Stimulated activated memory B cell treated with anti-CD40 and anti-IgM and Interleukin-4, amounts not matched to agents 10 μg/mL and 1 μg/mL and 100 μg/mL, for 72 hours (primary cell): ENCODE results near the gene BTBD16.

Experiments used
- ATAC-seq: fragments of 150-1000 bp; cut with Tn5 transposase; 2 replicates; pipeline ENCODE4 v1.10.0; 2021
- H3K27ac Mint-ChIP-seq: one replicate; pipeline ENCODE4 v1.8.0; 2022; ENCODE audit warnings: mild to moderate bottlenecking, mixed read lengths
- H3K27me3 Mint-ChIP-seq: one replicate; pipeline ENCODE4 v1.8.0; 2022; ENCODE audit warnings: mixed read lengths
- H3K36me3 Mint-ChIP-seq: one replicate; pipeline ENCODE4 v1.8.0; 2022; ENCODE audit warnings: mixed read lengths
- H3K4me1 Mint-ChIP-seq: one replicate; pipeline ENCODE4 v1.8.0; 2022; ENCODE audit warnings: mixed read lengths
- H3K4me3 Mint-ChIP-seq: one replicate; pipeline ENCODE4 v1.8.0; 2022; ENCODE audit warnings: mild to moderate bottlenecking, moderate library complexity, mixed read lengths
- H3K9me3 Mint-ChIP-seq: one replicate; pipeline ENCODE4 v1.8.0; 2022; ENCODE audit warnings: mixed read lengths

The BTBD16 gene

DNA sequence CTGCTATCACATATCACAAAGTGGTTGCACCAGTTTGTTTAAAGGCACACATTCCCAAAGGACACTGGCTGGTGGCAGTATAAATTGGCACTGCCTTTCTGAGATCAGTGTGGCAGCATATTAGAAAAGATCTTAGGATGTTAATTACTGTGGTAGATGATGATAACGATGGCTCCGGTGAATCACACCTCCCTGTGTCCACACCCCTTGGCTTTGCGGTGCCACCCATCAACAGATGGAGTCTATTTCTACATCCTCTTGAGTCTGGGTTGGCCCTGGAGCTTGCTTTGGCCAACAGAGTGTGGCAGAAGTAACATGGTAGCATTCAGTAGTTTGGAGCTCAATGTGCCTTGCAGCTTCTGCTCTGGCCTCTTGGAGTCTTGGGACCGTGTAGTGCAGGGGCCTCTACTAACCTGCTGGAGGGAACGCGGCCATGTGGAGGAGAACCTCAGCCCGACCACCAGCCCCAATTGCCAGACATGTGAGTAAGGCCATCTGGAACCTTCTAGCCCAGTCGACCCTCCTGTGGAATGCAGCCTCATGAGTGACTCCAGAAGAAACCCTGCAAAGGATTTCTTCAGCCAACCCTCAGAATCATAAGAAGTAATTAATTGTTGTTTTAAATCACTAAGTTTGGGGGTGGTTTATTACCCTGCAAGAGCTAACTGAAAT is 76.2 kb downstream of the BTBD16 start:
- peaks cover 30% of the 10 kb centered on the region for H3K4me1 Mint-ChIP-seq
- peaks cover 33% of the 10 kb centered on the region for H3K27me3 Mint-ChIP-seq
- no peaks in the 10 kb centered on the region for H3K9me3 Mint-ChIP-seq
- H3K4me3 Mint-ChIP-seq, result no peak overlapping the region
- no peaks in the 10 kb centered on the region for H3K36me3 Mint-ChIP-seq
- no peak for ATAC-seq
- no peak overlapping the region for H3K27ac Mint-ChIP-seq

DNA sequence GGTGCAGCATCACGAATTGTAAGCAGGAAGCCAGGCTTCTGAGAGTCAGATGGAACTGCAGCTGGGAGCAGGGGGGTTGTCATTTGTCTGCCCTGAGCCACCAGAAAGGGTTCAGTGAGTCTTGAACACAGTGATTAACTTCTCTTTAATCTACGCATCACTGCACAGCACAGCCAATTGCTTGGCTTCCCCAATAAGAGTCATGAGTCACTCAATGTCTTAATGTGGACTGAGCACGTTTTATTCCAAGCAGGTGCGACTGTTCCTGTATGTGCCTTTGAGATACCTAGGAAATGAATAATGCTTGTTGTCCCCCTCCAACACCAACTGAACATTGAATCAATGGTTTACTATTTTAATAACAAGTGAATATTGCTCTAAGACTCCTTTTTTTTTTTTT is 77.4 kb downstream of the BTBD16 start:
- no peaks in the 10 kb centered on the region for H3K9me3 Mint-ChIP-seq
- no peak overlapping the region for H3K4me3 Mint-ChIP-seq
- peaks cover 22% of the 10 kb centered on the region for H3K4me1 Mint-ChIP-seq
- H3K36me3 Mint-ChIP-seq, result no peaks in the 10 kb centered on the region
- H3K27me3 Mint-ChIP-seq, result peaks cover 33% of the 10 kb centered on the region
- no peak overlapping the region for H3K27ac Mint-ChIP-seq
- ATAC-seq, result peak; percentile 89

DNA sequence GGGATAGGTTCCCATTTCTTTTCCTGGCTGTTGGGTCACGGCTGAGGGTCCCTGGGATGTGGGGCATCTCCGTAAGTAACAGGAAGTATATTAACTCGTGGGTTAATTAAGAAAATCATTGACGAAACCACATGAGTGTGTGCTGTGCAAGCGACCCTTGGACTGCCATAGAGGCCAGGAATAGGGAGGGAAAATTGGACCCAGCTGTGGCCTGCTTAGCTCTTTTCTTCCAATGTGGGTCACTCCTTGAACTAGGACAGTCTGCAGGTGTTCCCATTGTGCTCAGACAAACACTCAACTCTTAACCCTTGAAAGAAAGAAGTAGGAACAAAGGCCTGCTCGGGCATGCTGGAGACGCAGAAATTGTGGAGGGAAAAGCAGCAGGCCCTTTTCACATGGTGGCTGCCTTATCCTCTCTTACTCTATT is 77.9 kb downstream of the BTBD16 start:
- H3K27ac Mint-ChIP-seq, result no peak overlapping the region
- H3K27me3 Mint-ChIP-seq, result peaks cover 33% of the 10 kb centered on the region
- ATAC-seq, result no peak
- peaks cover 18% of the 10 kb centered on the region for H3K4me1 Mint-ChIP-seq
- H3K9me3 Mint-ChIP-seq, result no peaks in the 10 kb centered on the region
- no peak overlapping the region for H3K4me3 Mint-ChIP-seq
- no peaks in the 10 kb centered on the region for H3K36me3 Mint-ChIP-seq

DNA sequence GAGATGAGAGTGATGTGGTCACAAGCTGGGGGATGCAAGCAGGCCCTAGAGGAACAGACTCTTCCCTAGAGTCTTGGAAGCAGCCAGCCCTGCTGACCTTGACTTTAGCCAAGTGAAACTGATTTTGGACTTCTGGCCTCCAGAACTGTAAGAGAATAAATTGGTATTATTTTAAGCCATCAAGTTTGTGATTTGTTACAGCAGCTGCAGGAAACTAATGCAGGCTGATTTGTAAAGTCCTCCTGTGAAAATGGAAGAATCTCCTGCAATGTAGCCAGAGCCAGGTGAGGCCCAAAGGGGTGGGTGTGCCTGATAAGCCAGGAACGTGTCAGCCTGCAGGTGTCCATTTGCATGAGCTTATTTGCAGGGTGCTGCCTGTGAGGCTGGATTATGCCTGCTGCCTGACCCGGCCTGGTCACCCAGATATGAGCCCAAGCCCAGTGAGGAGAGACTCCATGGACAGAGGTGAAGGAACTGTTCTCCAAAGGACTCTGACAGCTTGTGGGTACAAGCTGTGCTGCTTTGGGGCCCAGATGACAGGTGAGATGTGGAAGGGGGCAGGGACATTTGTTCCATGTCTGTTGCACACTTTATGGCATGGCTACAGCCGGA is 78.8 kb downstream of the BTBD16 start:
- Mint-ChIP-seq H3K27me3 (peaks cover 32% of the 10 kb centered on the region), H3K36me3 (no peaks in the 10 kb centered on the region), H3K4me1 (peaks cover 13% of the 10 kb centered on the region), H3K4me3 (no peak overlapping the region), H3K9me3 (no peaks in the 10 kb centered on the region), H3K27ac (no peak overlapping the region)
- no peak for ATAC-seq

DNA sequence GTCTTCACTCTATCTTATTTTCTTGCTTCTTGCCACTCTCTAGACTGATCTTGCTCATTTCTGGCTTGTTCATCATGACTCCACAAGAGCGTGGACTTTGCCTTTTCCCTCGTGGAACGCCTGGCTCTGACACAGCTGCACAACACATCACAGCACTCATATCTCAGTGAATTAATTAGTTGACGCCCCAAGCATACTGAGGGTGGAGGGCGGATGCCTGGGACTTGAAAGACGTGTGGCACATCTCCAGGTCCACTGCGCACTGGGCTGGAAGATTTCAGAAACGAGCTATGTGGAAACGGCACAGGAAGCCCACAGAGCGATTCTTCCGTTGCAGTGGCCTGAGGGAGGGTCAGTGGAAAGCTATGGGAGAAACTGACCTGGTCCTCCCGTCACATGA is 79.8 kb downstream of the BTBD16 start:
- Mint-ChIP-seq H3K27ac (no peak overlapping the region), H3K36me3 (no peaks in the 10 kb centered on the region), H3K4me3 (no peak overlapping the region), H3K4me1 (peaks cover 10% of the 10 kb centered on the region), H3K9me3 (no peaks in the 10 kb centered on the region), H3K27me3 (peaks cover 37% of the 10 kb centered on the region)
- ATAC-seq, result no peak

DNA sequence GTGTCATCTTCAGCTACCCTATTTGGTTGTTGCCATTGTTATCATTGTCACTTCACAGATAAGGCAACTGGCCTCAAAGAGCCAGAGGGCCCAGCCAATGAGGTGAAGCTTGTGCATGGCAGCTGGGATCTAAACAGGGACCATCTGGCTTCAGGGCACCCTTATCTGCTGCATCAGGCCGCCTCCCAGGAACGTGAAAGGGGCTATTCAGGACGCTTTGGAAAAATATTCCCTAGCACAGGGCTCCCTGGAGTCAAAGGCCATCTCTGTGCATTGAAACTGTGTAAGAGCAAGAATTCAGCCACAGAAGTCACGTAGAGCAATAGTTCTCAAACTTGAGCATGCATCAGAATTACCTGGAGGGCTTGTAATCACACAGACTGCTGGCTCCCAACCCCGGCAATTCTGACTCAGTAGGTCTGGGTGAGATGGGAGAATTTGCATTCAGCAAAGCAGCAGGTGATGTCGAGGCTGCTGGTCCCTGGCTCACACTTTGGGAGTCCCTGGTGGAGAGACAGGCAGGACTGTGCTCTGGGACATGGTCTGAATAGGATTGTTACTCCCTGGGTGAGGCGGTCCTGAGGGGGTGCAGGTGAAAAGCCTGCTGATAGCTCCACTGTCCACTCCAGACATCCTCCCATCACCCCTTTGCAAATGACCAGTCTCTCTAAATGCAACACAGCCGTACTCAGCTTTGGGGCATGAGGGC is 81.9 kb downstream of the BTBD16 start:
- H3K27me3 Mint-ChIP-seq, result peaks cover 37% of the 10 kb centered on the region
- ATAC-seq, result no peak
- H3K4me3 Mint-ChIP-seq, result no peak overlapping the region
- no peaks in the 10 kb centered on the region for H3K36me3 Mint-ChIP-seq
- H3K9me3 Mint-ChIP-seq, result no peaks in the 10 kb centered on the region
- H3K4me1 Mint-ChIP-seq, result peaks cover 10% of the 10 kb centered on the region
- no peak overlapping the region for H3K27ac Mint-ChIP-seq

DNA sequence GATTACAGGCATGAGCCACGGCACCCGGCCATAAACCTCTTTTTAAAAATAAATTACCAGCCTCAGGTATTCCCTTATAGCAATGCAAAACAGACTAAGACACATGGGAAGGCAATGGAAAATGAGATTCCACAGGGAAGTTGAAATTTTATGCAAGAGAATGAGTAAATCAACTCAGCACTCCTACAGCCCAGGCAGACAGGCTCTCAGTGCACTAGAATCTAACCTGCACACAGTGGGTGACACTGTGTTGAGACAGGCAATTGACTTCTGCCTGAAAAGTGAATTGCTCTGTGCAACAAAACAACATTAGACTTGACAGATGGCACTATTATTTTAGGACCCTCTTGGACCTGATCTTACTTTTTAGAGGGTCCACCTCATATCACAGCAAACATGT is 83.3 kb downstream of the BTBD16 start:
- Mint-ChIP-seq H3K27me3 (peaks cover 46% of the 10 kb centered on the region), H3K4me1 (no peaks in the 10 kb centered on the region), H3K9me3 (peaks cover 5% of the 10 kb centered on the region), H3K36me3 (peaks cover 6% of the 10 kb centered on the region), H3K4me3 (no peak overlapping the region), H3K27ac (no peak overlapping the region)
- ATAC-seq, result no peak

DNA sequence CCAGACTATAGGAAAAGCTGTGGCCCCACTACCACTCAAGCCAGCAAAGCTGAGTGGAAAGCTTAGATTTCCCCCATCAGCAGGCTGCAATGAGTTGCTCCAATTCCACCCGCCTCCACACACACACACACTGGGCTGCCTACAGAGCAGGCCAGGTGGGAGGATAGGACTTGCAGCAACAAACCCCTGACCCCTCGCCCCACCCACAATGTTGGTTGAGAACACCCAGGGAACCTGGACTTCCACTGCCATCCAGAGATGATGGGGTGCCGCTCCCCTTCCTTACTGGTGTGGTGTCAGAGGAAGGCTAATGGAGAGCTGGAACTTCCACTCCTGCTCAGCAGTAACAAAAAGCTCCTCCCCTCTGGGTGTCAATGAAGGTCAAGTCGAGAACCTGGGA is 86.6 kb downstream of the BTBD16 start:
- Mint-ChIP-seq H3K27me3 (peaks cover 31% of the 10 kb centered on the region), H3K4me3 (no peak overlapping the region), H3K27ac (no peak overlapping the region), H3K9me3 (peaks cover 5% of the 10 kb centered on the region), H3K4me1 (no peaks in the 10 kb centered on the region), H3K36me3 (peaks cover 6% of the 10 kb centered on the region)
- ATAC-seq, result no peak

DNA sequence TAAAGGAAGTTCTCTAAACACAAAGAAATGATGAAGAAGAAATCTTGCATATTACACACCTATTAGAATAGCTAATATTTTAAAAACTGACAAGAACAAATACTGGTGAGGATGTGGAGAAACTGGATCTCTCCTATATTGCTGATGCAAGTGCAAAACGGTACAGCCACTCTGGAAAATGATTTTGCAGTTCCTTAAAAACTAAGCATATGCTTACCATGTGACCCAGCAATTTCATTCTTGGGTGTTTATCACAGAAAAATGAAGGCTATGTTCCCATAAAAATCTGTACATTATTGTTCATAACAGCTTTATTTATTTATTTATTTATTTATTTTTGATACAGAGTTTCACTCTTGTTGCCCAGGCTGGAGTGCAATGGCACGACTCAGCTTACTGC is 88.5 kb downstream of the BTBD16 start:
- H3K4me3 Mint-ChIP-seq, result no peak overlapping the region
- H3K9me3 Mint-ChIP-seq, result peaks cover 5% of the 10 kb centered on the region
- ATAC-seq, result no peak
- peaks cover 6% of the 10 kb centered on the region for H3K36me3 Mint-ChIP-seq
- H3K27ac Mint-ChIP-seq, result no peak overlapping the region
- H3K4me1 Mint-ChIP-seq, result no peaks in the 10 kb centered on the region
- peaks cover 18% of the 10 kb centered on the region for H3K27me3 Mint-ChIP-seq

DNA sequence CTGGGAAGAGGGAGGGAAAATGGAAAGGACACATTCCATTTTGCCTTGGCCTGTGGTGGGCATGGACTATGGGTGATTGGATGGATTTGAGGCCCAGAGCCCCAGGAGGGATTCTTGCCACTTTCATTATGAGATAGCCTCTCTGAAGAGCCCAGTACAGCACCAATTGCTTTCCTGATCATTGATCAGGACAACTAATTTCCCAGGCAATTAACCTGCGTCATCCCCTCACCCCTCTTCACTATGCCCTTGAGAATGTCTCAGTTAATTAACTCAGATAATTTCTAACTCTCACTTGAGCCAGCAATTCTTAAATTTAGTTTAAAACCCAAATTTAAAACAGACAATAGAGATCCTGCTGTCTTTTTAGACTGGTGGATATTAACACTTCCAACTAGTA is 90.0 kb downstream of the BTBD16 start:
- H3K4me1 Mint-ChIP-seq, result no peaks in the 10 kb centered on the region
- no peak for ATAC-seq
- no peak overlapping the region for H3K27ac Mint-ChIP-seq
- H3K9me3 Mint-ChIP-seq, result peaks cover 5% of the 10 kb centered on the region
- peaks cover 6% of the 10 kb centered on the region for H3K36me3 Mint-ChIP-seq
- no peak overlapping the region for H3K4me3 Mint-ChIP-seq
- H3K27me3 Mint-ChIP-seq, result peaks cover 12% of the 10 kb centered on the region

DNA sequence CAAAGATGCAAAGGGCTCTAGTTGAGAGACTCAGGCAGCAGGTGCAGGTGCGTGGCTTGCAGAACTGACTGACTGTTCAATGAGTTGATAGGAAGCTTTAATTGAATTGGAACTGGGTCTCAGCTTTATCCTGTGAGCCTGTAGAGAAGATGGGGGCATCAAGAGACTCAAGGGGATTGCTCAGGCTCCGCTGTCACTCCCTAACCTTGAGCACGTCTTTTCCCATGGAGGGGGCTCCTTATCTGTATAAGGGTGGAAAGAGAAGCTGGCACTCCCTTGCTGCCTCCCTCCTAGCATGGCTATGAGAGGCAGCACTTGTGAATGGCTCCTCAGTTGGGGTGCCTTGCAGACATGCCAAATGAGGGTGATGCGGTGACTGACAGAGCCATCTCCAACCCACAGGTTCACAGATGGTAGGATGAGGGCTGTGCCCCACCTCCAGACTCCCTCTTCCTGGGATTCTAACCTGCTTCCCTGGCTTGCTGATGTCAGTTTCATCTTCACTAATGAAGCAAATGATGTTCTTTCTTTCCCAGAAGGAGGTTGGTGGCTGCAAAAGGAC is 91.0 kb downstream of the BTBD16 start:
- Mint-ChIP-seq H3K9me3 (peaks cover 8% of the 10 kb centered on the region), H3K4me3 (no peak overlapping the region), H3K27ac (no peak overlapping the region), H3K27me3 (peaks cover 22% of the 10 kb centered on the region), H3K4me1 (no peaks in the 10 kb centered on the region), H3K36me3 (peaks cover 6% of the 10 kb centered on the region)
- ATAC-seq, result no peak

DNA sequence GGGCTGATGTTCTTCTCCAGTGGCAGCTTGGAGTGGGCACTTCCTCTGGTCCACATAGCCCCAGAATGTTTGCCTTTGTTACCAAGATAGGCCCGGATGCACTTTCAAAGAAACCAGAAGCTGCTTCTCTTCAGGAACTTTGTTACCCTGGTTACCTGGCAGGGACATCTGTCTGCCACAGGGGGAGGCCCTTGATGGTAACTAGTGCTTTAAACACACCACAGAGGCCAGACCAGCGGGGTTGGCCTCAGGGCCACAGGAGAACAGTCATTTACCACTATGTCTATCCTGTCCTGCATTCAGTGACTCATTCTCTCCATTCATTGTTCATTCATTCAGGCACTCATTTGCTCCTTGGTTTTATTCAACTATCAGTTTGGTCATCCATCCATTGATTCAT is 91.5 kb downstream of the BTBD16 start:
- Mint-ChIP-seq H3K27ac (no peak overlapping the region), H3K27me3 (peaks cover 27% of the 10 kb centered on the region), H3K9me3 (peaks cover 8% of the 10 kb centered on the region), H3K4me1 (no peaks in the 10 kb centered on the region), H3K36me3 (peaks cover 6% of the 10 kb centered on the region), H3K4me3 (no peak overlapping the region)
- peak; percentile 31 for ATAC-seq

DNA sequence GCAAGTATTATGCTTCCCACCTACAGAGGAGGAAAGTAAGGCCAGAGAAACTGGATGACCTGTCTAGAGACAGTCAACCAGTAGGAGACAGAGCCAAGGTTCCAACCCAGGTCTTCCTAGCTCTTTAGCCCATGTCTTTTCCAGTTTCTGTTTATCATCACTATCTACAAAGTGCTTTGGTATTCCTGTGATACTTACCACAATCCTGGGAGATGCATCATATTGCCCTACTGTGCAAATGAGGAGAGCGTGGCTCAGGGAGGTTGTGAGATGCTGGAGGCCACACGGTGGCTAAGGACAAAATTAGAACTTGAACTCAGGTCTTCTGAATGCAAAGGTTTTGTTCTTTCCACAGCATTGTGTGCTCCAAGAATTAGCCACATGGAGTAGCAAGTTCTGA is 92.2 kb downstream of the BTBD16 start:
- no peak for ATAC-seq
- Mint-ChIP-seq H3K27ac (no peak overlapping the region), H3K27me3 (peaks cover 31% of the 10 kb centered on the region), H3K9me3 (peaks cover 8% of the 10 kb centered on the region), H3K4me1 (no peaks in the 10 kb centered on the region), H3K4me3 (no peak overlapping the region), H3K36me3 (peaks cover 6% of the 10 kb centered on the region)

DNA sequence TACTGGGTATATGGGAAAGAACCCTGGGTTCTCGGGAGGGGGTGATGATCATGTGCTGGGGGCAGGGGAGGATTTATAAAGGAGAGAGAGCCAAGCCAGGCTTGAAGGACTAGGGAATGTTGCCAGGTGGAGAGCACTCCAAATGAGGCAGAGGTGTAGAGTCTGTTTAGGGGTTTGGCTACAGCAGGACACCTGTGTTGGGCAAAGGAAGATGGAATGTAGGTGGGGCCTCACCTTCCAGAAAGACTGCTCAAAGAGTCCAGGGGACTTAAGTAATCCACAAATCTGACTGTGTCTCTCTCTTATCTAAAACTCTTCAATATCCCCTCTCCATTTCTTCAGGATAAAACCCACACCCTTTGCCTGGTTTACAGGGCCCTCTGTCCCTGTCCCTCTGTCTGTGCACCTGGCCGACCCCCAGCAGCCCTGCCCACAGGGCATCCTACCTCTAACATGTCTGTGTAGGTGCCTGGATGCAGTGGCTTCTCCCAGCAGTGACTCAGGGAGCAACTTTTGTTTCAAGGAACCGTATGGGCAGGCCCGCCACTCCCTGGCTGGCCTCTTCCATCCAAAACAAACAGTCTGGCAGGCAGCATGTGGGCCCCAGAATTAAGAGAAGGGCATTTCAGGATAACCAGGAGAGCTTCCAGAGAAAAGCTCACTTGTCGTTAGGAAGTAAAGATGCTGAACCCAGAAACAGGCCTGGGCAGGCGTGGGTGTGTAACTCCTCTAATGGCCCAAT is 92.8 kb downstream of the BTBD16 start:
- no peaks in the 10 kb centered on the region for H3K4me1 Mint-ChIP-seq
- H3K4me3 Mint-ChIP-seq, result no peak overlapping the region
- H3K27ac Mint-ChIP-seq, result no peak overlapping the region
- H3K36me3 Mint-ChIP-seq, result no peaks in the 10 kb centered on the region
- H3K9me3 Mint-ChIP-seq, result peaks cover 3% of the 10 kb centered on the region
- peaks cover 31% of the 10 kb centered on the region for H3K27me3 Mint-ChIP-seq
- ATAC-seq, result no peak
